ENCODE measurements around the gene QTRT2. TPM values are rescaled to one million over a fixed set of nuclear protein-coding genes. Genes with fewer than 3 reads are reported as not detected.

QTRT2 gene
- total RNA-seq, 1 experiment from 2014 or later = 84.1 TPM

DNA sequence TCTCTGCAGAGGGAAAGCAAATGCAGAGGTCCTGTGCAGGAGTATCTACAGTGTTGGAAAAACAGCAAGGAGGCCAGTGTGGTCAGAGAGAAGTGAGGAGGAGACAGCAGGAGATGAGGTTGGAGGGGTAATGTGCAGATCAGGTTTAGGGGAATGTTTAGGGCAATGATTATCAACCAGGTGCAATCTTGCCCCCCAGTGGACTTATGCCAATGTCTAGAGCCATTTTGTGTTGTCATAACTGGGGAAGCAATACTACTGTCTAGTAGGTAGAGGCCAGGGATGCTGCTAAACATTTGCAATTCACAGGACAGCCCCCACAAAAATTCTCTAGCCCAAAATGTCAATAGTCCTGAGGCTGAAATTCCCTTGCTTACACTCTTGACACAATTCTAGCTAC, 13.3 kb upstream of the QTRT2 start:
- H3K4me3 Mint-ChIP-seq = no peak overlapping the region

More for the DNA sequence above, 13.3 kb upstream of the QTRT2 start:
- Histone ChIP-seq H3T11ph (ENCODE audit: low read length) (no peak overlapping the region), H3K9ac (ENCODE audit: extremely low read depth, insufficient read length, low read length) (no peak overlapping the region), H3K4ac (ENCODE audit: low read depth, low read length) (no peak overlapping the region), H4K8ac (replicated peaks; ENCODE audit: insufficient read length, low read depth, low read length) (no peak overlapping the region), H3K23me2 (ENCODE audit: insufficient read length, low read depth, low read length, poor library complexity, severe bottlenecking) (no peaks in the 10 kb centered on the region), H2AK5ac (ENCODE audit: insufficient read length, low read length) (no peak overlapping the region), H2AFZ (ENCODE audit: low read length) (no peak overlapping the region), H3K23ac (ENCODE audit: insufficient read length, low read depth, low read length) (no peak overlapping the region), H4K5ac (ENCODE audit: insufficient read length, low read depth, low read length) (no peak overlapping the region), H4K91ac (ENCODE audit: insufficient read length, low read depth, low read length) (no peak overlapping the region), H3K27ac (ENCODE audit: insufficient read length, low read depth, low read length) (no peak overlapping the region), H4K20me1 (ENCODE audit: control insufficient read depth, insufficient read depth, insufficient read length) (no peaks in the 10 kb centered on the region), H3K9me3 (ENCODE audit: control insufficient read depth, low read depth, low read length) (no peaks in the 10 kb centered on the region), H3K18ac (ENCODE audit: insufficient read length, low read depth, low read length) (no peak overlapping the region), H2BK120ac (ENCODE audit: low read depth, low read length, poor library complexity, severe bottlenecking) (no peak overlapping the region), H2BK5ac (ENCODE audit: insufficient read length, low read length) (no peak overlapping the region), H3K4me1 (ENCODE audit: insufficient read depth, low read length) (no peaks in the 10 kb centered on the region), H3K4me2 (ENCODE audit: insufficient read depth, insufficient read length, low read length) (no peak overlapping the region), H3K79me1 (ENCODE audit: insufficient read depth, low read depth, low read length, poor library complexity, severe bottlenecking) (no peaks in the 10 kb centered on the region), H3K27me3 (ENCODE audit: insufficient read depth, low read length) (no peaks in the 10 kb centered on the region), H2BK12ac (ENCODE audit: insufficient read length, low read depth, low read length) (no peak overlapping the region), H3K56ac (ENCODE audit: insufficient read length, low read depth, low read length) (no peak overlapping the region), H2BK20ac (ENCODE audit: low read depth, low read length, poor library complexity, severe bottlenecking) (no peak overlapping the region), H2BK15ac (ENCODE audit: low read depth, low read length) (no peak overlapping the region), H3K14ac (ENCODE audit: insufficient read depth, low read length) (no peak overlapping the region), H3K79me2 (ENCODE audit: insufficient read depth, low read length) (no peaks in the 10 kb centered on the region)
- Mint-ChIP-seq H3K9me3 (no peaks in the 10 kb centered on the region; a peak in 1 of 5 replicates), H3K4me1 (no peaks in the 10 kb centered on the region), H3K36me3 (ENCODE audit: insufficient read depth in 1 of 3, low read depth in 3 of 3) (no peaks in the 10 kb centered on the region; a peak in 1 of 7 replicates), H3K27ac (no peak overlapping the region), H3K27me3 (ENCODE audit: low read depth) (no peaks in the 10 kb centered on the region; the same call in none of the 2 replicates)
- no peak for DNase-seq
- TF ChIP-seq, protein P1, sequence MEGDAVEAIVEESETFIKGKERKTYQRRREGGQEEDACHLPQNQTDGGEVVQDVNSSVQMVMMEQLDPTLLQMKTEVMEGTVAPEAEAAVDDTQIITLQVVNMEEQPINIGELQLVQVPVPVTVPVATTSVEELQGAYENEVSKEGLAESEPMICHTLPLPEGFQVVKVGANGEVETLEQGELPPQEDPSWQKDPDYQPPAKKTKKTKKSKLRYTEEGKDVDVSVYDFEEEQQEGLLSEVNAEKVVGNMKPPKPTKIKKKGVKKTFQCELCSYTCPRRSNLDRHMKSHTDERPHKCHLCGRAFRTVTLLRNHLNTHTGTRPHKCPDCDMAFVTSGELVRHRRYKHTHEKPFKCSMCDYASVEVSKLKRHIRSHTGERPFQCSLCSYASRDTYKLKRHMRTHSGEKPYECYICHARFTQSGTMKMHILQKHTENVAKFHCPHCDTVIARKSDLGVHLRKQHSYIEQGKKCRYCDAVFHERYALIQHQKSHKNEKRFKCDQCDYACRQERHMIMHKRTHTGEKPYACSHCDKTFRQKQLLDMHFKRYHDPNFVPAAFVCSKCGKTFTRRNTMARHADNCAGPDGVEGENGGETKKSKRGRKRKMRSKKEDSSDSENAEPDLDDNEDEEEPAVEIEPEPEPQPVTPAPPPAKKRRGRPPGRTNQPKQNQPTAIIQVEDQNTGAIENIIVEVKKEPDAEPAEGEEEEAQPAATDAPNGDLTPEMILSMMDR (conservative IDR thresholded peaks at IDR 0.05) = no peak

Measured in H9 (cell line).